ENCODE data around the gene TRPV4. TPM values are rescaled to one million over a fixed set of nuclear protein-coding genes. Genes with fewer than 3 reads are reported as not detected.

The TRPV4 gene
- total and polyA plus RNA-seq, 9 of the 15 experiments (the other 6 are each of a cell fraction or from before 2014, with no cell fraction given), result 0.13 TPM; not detected in 8

GRCh38 chr12:109758426-109759420, 74.5 kb downstream of the TRPV4 start (continued):
- TF ChIP-seq ZNF609 (CRISPR knock-in tag; IDR thresholded peaks at IDR 0.05; ENCODE audit: borderline replicate concordance) (no peak), PCBP1 (IDR thresholded peaks at IDR 0.05; ENCODE audit: low read depth, low read length, poor library complexity, severe bottlenecking) (no peak), ZNF449 (CRISPR knock-in tag; IDR thresholded peaks at IDR 0.05) (no peak), RAD21 (CRISPR knock-in tag; conservative IDR thresholded peaks at IDR 0.05 in 1 of 2, IDR thresholded peaks at IDR 0.05 in 1 of 2) (no peak)
